ENCODE measurements around the gene MBOAT2. TPM values are rescaled to one million over a fixed set of nuclear protein-coding genes. Genes with fewer than 3 reads are reported as not detected.

MBOAT2 gene
- polyA plus RNA-seq, 6 donors from 2014 or later: 0.07 to 1.5 (median 0.18) TPM; not detected in 2

GRCh38 chr2:9030841-9031240, 27.4 kb upstream of the MBOAT2 start:
- Mint-ChIP-seq H3K4me3 (no peak overlapping the region), H3K27ac (no peak overlapping the region), H3K27me3 (peaks cover 15 to 30% (median 18%) of the 10 kb centered on the region in 3 donors), H3K9me3 (peaks cover 0 to 2% (median 0%) of the 10 kb centered on the region in 7 donors), H3K36me3 (no peaks in the 10 kb centered on the region), H3K4me1 (no peaks in the 10 kb centered on the region)
- DNase-seq (no peak), ATAC-seq (ENCODE audit: low read depth in 2 of 2) (no peak)

DNA sequence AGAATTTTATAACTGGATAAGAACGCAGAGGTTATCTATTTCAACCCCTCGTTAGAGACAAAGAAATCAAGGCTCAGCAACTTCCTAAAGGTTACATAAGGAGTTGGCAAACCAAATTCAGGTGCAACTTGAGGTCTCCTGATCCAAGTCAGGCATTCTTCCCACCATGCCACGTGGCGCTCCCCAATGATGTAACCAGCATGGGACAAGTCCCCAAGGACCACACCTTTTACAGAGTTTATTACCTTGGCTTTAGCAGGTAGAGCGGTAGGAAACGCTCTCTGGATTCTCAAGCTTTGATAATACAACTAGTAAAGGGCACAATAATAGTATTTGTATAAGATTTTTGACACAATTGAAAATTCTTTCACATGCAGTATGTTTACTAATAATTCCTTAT, 26.7 kb upstream of the MBOAT2 start:
- no peak for DNase-seq
- peaks cover 15 to 30% (median 18%) of the 10 kb centered on the region in 3 donors for H3K27me3 Mint-ChIP-seq
- ATAC-seq (ENCODE audit: low read depth in 2 of 2): no peak
- H3K36me3 Mint-ChIP-seq: no peaks in the 10 kb centered on the region
- no peak overlapping the region for H3K4me3 Mint-ChIP-seq
- H3K27ac Mint-ChIP-seq: no peak overlapping the region
- H3K9me3 Mint-ChIP-seq: peaks cover 0 to 2% (median 0%) of the 10 kb centered on the region in 7 donors
- no peaks in the 10 kb centered on the region for H3K4me1 Mint-ChIP-seq

- ATAC-seq (ENCODE audit: low read depth in 2 of 2) (no peak), DNase-seq (no peak)
- Mint-ChIP-seq H3K4me1 (no peaks in the 10 kb centered on the region), H3K27ac (no peak overlapping the region), H3K9me3 (peaks cover 0 to 2% (median 0%) of the 10 kb centered on the region in 7 donors), H3K36me3 (no peaks in the 10 kb centered on the region), H3K4me3 (no peak overlapping the region), H3K27me3 (peaks cover 15 to 28% (median 18%) of the 10 kb centered on the region in 3 donors)
Observed at GRCh38 chr2:9029721-9030120, 26.2 kb upstream of the MBOAT2 start.

- ATAC-seq (ENCODE audit: low read depth in 2 of 2) (no peak), DNase-seq (no peak)
- Mint-ChIP-seq H3K36me3 (no peaks in the 10 kb centered on the region), H3K4me3 (no peak overlapping the region), H3K27me3 (peaks cover 0 to 25% (median 13%) of the 10 kb centered on the region in 3 donors), H3K4me1 (no peaks in the 10 kb centered on the region), H3K9me3 (peaks cover 0 to 2% (median 0%) of the 10 kb centered on the region in 7 donors), H3K27ac (no peak overlapping the region)
Observed at GRCh38 chr2:9027884-9028283, 24.4 kb upstream of the MBOAT2 start.

- ATAC-seq (ENCODE audit: low read depth in 2 of 2): no peak
- Mint-ChIP-seq H3K27ac (no peak overlapping the region), H3K9me3 (peaks cover 0 to 2% (median 0%) of the 10 kb centered on the region in 7 donors), H3K4me3 (no peak overlapping the region), H3K4me1 (no peaks in the 10 kb centered on the region), H3K36me3 (no peaks in the 10 kb centered on the region), H3K27me3 (peaks cover 4 to 25% (median 5%) of the 10 kb centered on the region in 3 donors)
- DNase-seq: no peak
Observed at GRCh38 chr2:9025746-9026145, 22.3 kb upstream of the MBOAT2 start.

DNA sequence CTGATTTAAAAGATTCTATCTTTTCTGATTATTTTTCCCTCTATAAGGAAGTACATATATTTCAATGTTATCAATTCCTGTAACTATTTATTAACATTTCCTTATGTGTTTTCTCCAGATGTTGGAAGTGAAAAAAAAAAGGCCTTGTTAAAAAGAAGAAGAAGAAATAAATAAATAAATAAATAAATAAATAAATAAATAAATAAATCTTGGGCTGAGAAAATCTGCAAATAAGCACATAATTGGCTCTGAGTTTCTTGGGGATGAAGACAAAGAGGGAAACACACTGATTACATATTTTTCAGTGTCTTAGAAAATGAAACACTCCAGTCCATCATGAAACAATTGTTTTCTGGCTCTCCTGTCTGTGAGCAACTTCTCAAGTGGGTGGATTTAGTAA, 21.1 kb upstream of the MBOAT2 start:
- Mint-ChIP-seq H3K4me3 (no peak overlapping the region), H3K9me3 (peaks cover 0 to 2% (median 0%) of the 10 kb centered on the region in 7 donors), H3K36me3 (no peaks in the 10 kb centered on the region), H3K4me1 (no peaks in the 10 kb centered on the region), H3K27ac (no peak overlapping the region), H3K27me3 (peaks cover 4 to 25% (median 9%) of the 10 kb centered on the region in 3 donors)
- ATAC-seq (ENCODE audit: low read depth in 2 of 2) (no peak), DNase-seq (no peak)

- peaks cover 9 to 15% (median 9%) of the 10 kb centered on the region in 3 donors for H3K27me3 Mint-ChIP-seq
- H3K4me3 Mint-ChIP-seq: peak overlapping the region in 1 of 8 donors; percentile 5
- DNase-seq (no peak), ATAC-seq (ENCODE audit: low read depth in 2 of 2) (no peak)
- H3K9me3 Mint-ChIP-seq: peaks cover 0 to 2% (median 0%) of the 10 kb centered on the region in 7 donors
- H3K36me3 Mint-ChIP-seq: no peaks in the 10 kb centered on the region
- no peaks in the 10 kb centered on the region for H3K4me1 Mint-ChIP-seq
- H3K27ac Mint-ChIP-seq: no peak overlapping the region
Observed at GRCh38 chr2:9021563-9022211, 18.2 kb upstream of the MBOAT2 start.

DNA sequence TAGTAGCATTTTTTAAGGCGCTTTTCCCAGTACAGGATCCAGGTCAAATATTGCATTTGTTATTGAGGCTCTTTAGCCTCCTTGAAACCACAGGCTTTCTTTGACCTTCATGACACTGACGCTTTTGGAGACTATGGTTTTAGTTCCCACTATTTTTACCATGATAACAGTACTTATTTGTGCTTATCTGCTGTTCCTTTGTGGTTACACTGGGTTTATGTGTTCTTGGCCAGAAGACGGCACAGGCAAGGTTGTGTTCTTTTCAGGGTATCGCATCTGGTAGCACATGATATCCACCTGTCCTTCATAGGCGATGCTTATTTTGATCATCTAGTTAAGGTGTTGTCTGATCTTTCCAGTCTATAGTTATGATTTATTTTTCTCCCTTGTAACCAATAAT, 16.8 kb upstream of the MBOAT2 start:
- Mint-ChIP-seq H3K27ac (no peak overlapping the region), H3K4me1 (no peaks in the 10 kb centered on the region), H3K27me3 (peaks cover 5 to 15% (median 9%) of the 10 kb centered on the region in 3 donors), H3K9me3 (peaks cover 0 to 2% (median 0%) of the 10 kb centered on the region in 7 donors), H3K4me3 (no peak overlapping the region), H3K36me3 (no peaks in the 10 kb centered on the region)
- no peak for ATAC-seq (ENCODE audit: low read depth in 2 of 2)
- DNase-seq: no peak

DNA sequence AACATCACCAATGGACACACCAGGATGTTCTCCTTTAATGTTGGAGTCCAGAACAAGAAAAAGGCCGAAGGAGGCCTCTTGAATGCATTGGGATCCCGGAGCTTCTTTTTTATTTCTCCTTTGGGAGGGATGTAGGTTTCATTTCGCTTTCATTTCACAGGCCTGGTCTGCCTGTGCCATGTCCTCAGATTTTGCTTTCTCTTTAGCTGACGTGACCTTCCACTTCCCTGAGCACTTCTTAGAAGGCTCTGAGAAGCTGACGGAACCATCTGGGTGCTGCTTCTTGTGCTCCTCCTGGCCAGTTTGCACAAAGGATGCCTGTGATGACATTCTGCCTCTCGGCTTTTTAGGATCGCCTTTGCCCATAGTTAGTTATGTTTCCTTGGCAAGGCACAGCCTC, 15.1 kb upstream of the MBOAT2 start:
- peaks cover 8 to 17% (median 10%) of the 10 kb centered on the region in 3 donors for H3K27me3 Mint-ChIP-seq
- ATAC-seq (ENCODE audit: low read depth in 2 of 2): no peak
- H3K9me3 Mint-ChIP-seq: no peaks in the 10 kb centered on the region

GRCh38 chr2:9018109-9018508, 14.6 kb upstream of the MBOAT2 start:
- no peaks in the 10 kb centered on the region for H3K36me3 Mint-ChIP-seq
- no peaks in the 10 kb centered on the region for H3K9me3 Mint-ChIP-seq
- H3K4me1 Mint-ChIP-seq: no peaks in the 10 kb centered on the region
- no peak for DNase-seq
- no peak for ATAC-seq (ENCODE audit: low read depth in 2 of 2)
- no peak overlapping the region for H3K4me3 Mint-ChIP-seq
- H3K27me3 Mint-ChIP-seq: peaks cover 8 to 21% (median 10%) of the 10 kb centered on the region in 3 donors
- peak overlapping the region in 1 of 6 donors; percentile 25 for H3K27ac Mint-ChIP-seq

More for the DNA sequence above, 15.1 kb upstream of the MBOAT2 start:
- no peak for DNase-seq
- no peak overlapping the region for H3K4me3 Mint-ChIP-seq
- H3K27ac Mint-ChIP-seq: no peak overlapping the region
- H3K36me3 Mint-ChIP-seq: no peaks in the 10 kb centered on the region
- H3K4me1 Mint-ChIP-seq: no peaks in the 10 kb centered on the region

DNA sequence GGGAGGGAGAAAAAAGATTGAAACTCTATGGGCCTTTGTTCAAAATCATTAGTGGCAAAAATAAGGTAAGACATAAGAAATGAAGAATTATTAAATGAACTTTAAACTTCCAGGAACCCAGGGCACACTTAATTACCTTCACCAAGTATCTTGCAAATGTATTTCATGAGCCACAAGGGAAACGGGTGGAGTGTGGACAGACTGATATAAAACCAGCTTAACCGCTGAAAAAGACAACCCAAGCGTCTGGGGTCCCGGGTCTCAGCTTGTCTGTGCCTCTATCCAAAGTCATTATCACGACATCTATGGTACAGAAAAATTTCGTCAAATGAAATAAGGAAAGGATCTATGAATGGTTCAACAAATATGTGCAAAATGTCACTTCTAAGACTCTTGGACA, 13.9 kb upstream of the MBOAT2 start:
- H3K36me3 Mint-ChIP-seq: no peaks in the 10 kb centered on the region
- H3K4me1 Mint-ChIP-seq: no peaks in the 10 kb centered on the region
- peak overlapping the region in 1 of 6 donors; percentile 45 for H3K27ac Mint-ChIP-seq
- peaks cover 8 to 26% (median 10%) of the 10 kb centered on the region in 3 donors for H3K27me3 Mint-ChIP-seq
- ATAC-seq (ENCODE audit: low read depth in 2 of 2) (no peak), DNase-seq (no peak)
- no peak overlapping the region for H3K4me3 Mint-ChIP-seq
- no peaks in the 10 kb centered on the region for H3K9me3 Mint-ChIP-seq

GRCh38 chr2:9015998-9016397, 12.5 kb upstream of the MBOAT2 start:
- H3K36me3 Mint-ChIP-seq: no peaks in the 10 kb centered on the region
- no peak overlapping the region for H3K27ac Mint-ChIP-seq
- peak overlapping the region in 1 of 8 donors; percentile 30 for H3K4me3 Mint-ChIP-seq
- peaks cover 8 to 23% (median 10%) of the 10 kb centered on the region in 3 donors for H3K27me3 Mint-ChIP-seq
- H3K9me3 Mint-ChIP-seq: no peaks in the 10 kb centered on the region
- DNase-seq: no peak
- H3K4me1 Mint-ChIP-seq: no peaks in the 10 kb centered on the region
- no peak for ATAC-seq (ENCODE audit: low read depth in 2 of 2)

DNA sequence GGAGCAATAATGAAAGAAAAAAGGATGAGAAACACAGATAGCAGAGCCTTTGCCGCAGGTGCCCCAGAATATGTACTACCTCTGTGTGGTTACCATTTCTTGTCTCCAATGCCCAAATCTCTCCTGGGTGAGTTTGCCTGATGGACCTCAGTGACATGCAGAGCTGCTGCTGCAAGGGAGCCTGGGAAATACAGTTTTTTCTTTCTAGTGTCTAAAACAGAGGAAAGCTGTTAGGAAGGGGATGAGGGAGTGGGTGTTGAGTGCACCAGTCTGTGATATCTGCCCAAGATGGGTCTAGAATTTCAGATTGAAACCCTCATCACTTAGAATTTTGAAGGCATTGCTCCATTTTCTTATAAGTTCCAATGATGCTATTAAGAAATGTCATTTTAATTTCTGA, 9.9 kb upstream of the MBOAT2 start:
- no peaks in the 10 kb centered on the region for H3K36me3 Mint-ChIP-seq
- no peak overlapping the region for H3K27ac Mint-ChIP-seq
- DNase-seq (no peak), ATAC-seq (ENCODE audit: low read depth in 2 of 2) (no peak)
- H3K27me3 Mint-ChIP-seq: peaks cover 5 to 16% (median 8%) of the 10 kb centered on the region in 3 donors
- H3K4me1 Mint-ChIP-seq: no peaks in the 10 kb centered on the region
- H3K9me3 Mint-ChIP-seq: no peaks in the 10 kb centered on the region
- H3K4me3 Mint-ChIP-seq: no peak overlapping the region

DNA sequence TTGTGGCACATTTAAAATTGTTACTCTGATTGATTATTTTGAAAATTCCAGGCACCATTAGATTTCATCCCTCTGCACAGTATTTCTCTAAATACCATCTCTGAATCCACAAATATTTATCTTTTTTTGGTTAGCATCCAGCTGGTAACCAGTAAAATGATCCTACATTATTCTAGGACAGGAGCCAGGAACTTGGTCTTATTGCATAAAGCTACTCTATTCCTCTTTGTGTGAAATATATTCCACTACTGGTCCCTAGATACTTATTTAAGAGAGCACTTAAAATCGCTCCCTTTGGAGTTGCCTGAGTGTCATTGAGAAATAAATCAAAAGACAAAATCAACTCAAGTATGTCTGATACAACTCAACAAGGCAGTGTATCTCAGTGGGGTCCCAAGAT, 7.4 kb upstream of the MBOAT2 start:
- ATAC-seq (ENCODE audit: low read depth in 2 of 2) (no peak), DNase-seq (no peak)
- no peaks in the 10 kb centered on the region for H3K4me1 Mint-ChIP-seq
- H3K36me3 Mint-ChIP-seq: no peaks in the 10 kb centered on the region
- H3K4me3 Mint-ChIP-seq: no peak overlapping the region
- H3K27ac Mint-ChIP-seq: no peak overlapping the region
- H3K9me3 Mint-ChIP-seq: no peaks in the 10 kb centered on the region
- peaks cover 0 to 16% (median 3%) of the 10 kb centered on the region in 3 donors for H3K27me3 Mint-ChIP-seq

All from naive B cell (primary cell).